OCI-LY3 (cell line): ENCODE data around the gene DHDDS.

ENCODE experiments used
- CTCF ChIP-seq: fragments of 200-600, 300-600 bp; sonication (generic); IDR thresholded peaks from 2 replicates; pipeline ENCODE4 v1.5.1; 2014; ENCODE audit warnings: antibody characterized with exemption, low read length, low read depth
- EZH2phosphoT487 ChIP-seq: fragments of 200-600 bp; shearing (Covaris generic); IDR thresholded peaks from 2 replicates; pipeline ENCODE4 v1.6.1; 2018; ENCODE audit warnings: antibody characterized with exemption, mixed run types, low read depth

- TF ChIP-seq CTCF (no peak), EZH2phosphoT487 (no peak)
These were observed at the start of gene DHDDS for GRCh38 chr1:26431979-26432695.
